Endodermal cell (in vitro differentiated cells): Measurements from ENCODE around the gene SRRM4. TPM values are rescaled to one million over a fixed set of nuclear protein-coding genes. Genes with fewer than 3 reads are reported as not detected.
A peak's percentile ranks its signal among the peaks of the same experiment; 100 is the strongest.

ENCODE experiments used
- DNase-seq: peaks from one replicate; pipeline ENCODE4 v3.0.0-alpha.2; 2017
- H3K27ac ChIP-seq: 2 replicates; pipeline ENCODE4 v1.5.1; 2013; ENCODE audit warnings: mild to moderate bottlenecking, low read depth, low read length, moderate library complexity
- H3K27me3 ChIP-seq: 2 replicates; pipeline ENCODE4 v1.6.1; 2013; ENCODE audit warnings: mild to moderate bottlenecking, low read length, moderate library complexity; ENCODE audit not compliant: insufficient read depth, control insufficient read depth, poor library complexity, severe bottlenecking
- H3K36me3 ChIP-seq: 2 replicates; pipeline ENCODE4 v1.7.0; 2013; ENCODE audit warnings: mild to moderate bottlenecking, low read length, moderate library complexity; ENCODE audit not compliant: control insufficient read depth, insufficient read depth
- H3K4me1 ChIP-seq: one replicate; pipeline ENCODE4 v1.7.0; 2013; ENCODE audit warnings: low read length; ENCODE audit not compliant: control insufficient read depth, insufficient read depth
- H3K4me3 ChIP-seq: 2 replicates; pipeline ENCODE4 v1.5.1; 2013; ENCODE audit warnings: mild to moderate bottlenecking, low read length, moderate library complexity
- H3K9ac ChIP-seq: 2 replicates; pipeline ENCODE4 v1.6.1; 2013; ENCODE audit warnings: mild to moderate bottlenecking, low read length, moderate library complexity; ENCODE audit not compliant: poor library complexity, severe bottlenecking; ENCODE audit errors: extremely low read depth
- H3K9me3 ChIP-seq: 2 replicates; pipeline ENCODE4 v1.6.1; 2013; ENCODE audit warnings: mild to moderate bottlenecking, low read length, moderate library complexity; ENCODE audit not compliant: control insufficient read depth
- H3K27ac Mint-ChIP-seq: 2 replicates; pipeline ENCODE4 v1.8.0; 2020; ENCODE audit warnings: mixed read lengths
- H3K27me3 Mint-ChIP-seq: 2 replicates; pipeline ENCODE4 v1.8.0; 2021; ENCODE audit warnings: mild to moderate bottlenecking, mixed read lengths; ENCODE audit not compliant: insufficient read depth
- H3K36me3 Mint-ChIP-seq: 2 replicates; pipeline ENCODE4 v1.8.0; 2020; ENCODE audit warnings: low read depth, mixed read lengths
- H3K4me1 Mint-ChIP-seq: 2 replicates; pipeline ENCODE4 v1.8.0; 2020; ENCODE audit warnings: mixed read lengths
- H3K4me3 Mint-ChIP-seq: 2 replicates; pipeline ENCODE4 v1.8.0; 2020; ENCODE audit warnings: mild to moderate bottlenecking, moderate library complexity, mixed read lengths
- H3K9me3 Mint-ChIP-seq: 2 replicates; pipeline ENCODE4 v1.8.0; 2020; ENCODE audit warnings: mild to moderate bottlenecking, mixed read lengths
- CTCF ChIP-seq: fragments of 200-600 bp; sonication (generic); conservative IDR thresholded peaks from 2 replicates; pipeline ENCODE4 v1.5.0; 2021; ENCODE audit warnings: antibody characterized with exemption, mild to moderate bottlenecking
- WGBS, 2 experiments: methylation state at CpG; one replicate each; pipeline versions ENCODE4 v1.1.5 to v1.1.7; 2013; ENCODE audit warnings: missing lambda C conversion rate in 2 of 2, mixed read lengths in 1 of 2; ENCODE audit not compliant: insufficient coverage in 1 of 2, insufficient read length in 1 of 2; 5-methylcytosine and 5-hydroxymethylcytosine counted together
- total RNA-seq, 2 donors: library from RNA; stranded (reverse); fragmentation: NEBNext Ultra II Directional in 1 of 2; extraction: Animal tissue kit (Norgen Biotek cat#: 25700) in 1 of 2; gene quantifications; 2 replicates in 1 of 2; 3 replicates in 1 of 2; pipeline ENCODE4 v1.2.1, GENCODE V29; 2021

SRRM4 gene
- total RNA-seq, 2 donors from 2014 or later = 0.44 to 0.71 TPM

GRCh38 chr12:119171691-119172425, 190.5 kb downstream of the SRRM4 start:
- peaks cover 46% of the 10 kb centered on the region for H3K27me3 Mint-ChIP-seq
- Histone ChIP-seq H3K4me3 (peak overlapping the region; percentile 39), H3K27me3 (peaks cover under 1% of the 10 kb centered on the region), H3K4me1 (peaks cover 17% of the 10 kb centered on the region), H3K9me3 (no peaks in the 10 kb centered on the region), H3K27ac (no peak overlapping the region), H3K9ac (no peak overlapping the region), H3K36me3 (no peaks in the 10 kb centered on the region)
- H3K9me3 Mint-ChIP-seq = no peaks in the 10 kb centered on the region
- no peak overlapping the region for H3K27ac Mint-ChIP-seq
- H3K36me3 Mint-ChIP-seq = no peaks in the 10 kb centered on the region
- peaks cover 25% of the 10 kb centered on the region for H3K4me1 Mint-ChIP-seq
- no peak for DNase-seq
- TF ChIP-seq CTCF = no peak
- WGBS, 2 experiments = 81 to 87% methylated on average over 14 to 15 of the region's 15 CpGs
- no peak overlapping the region for H3K4me3 Mint-ChIP-seq

GRCh38 chr12:119175081-119175480, 193.7 kb downstream of the SRRM4 start:
- Mint-ChIP-seq H3K4me3 (no peak overlapping the region), H3K27ac (peak overlapping the region; percentile 48), H3K4me1 (peaks cover 30% of the 10 kb centered on the region), H3K27me3 (peaks cover 42% of the 10 kb centered on the region), H3K36me3 (no peaks in the 10 kb centered on the region), H3K9me3 (no peaks in the 10 kb centered on the region)
- TF ChIP-seq CTCF = no peak
- 75 to 79% methylated on average over 4 to 5 of the region's 5 CpGs for WGBS, 2 experiments
- Histone ChIP-seq H3K4me3 (no peak overlapping the region), H3K36me3 (no peaks in the 10 kb centered on the region), H3K27me3 (peaks cover 8% of the 10 kb centered on the region), H3K9ac (no peak overlapping the region), H3K27ac (no peak overlapping the region), H3K9me3 (no peaks in the 10 kb centered on the region), H3K4me1 (peaks cover 27% of the 10 kb centered on the region)
- no peak for DNase-seq

GRCh38 chr12:119176267-119177055, 195.1 kb downstream of the SRRM4 start:
- Mint-ChIP-seq H3K36me3 (no peaks in the 10 kb centered on the region), H3K27ac (peak overlapping the region; percentile 88), H3K27me3 (peaks cover 40% of the 10 kb centered on the region), H3K4me3 (no peak overlapping the region), H3K9me3 (no peaks in the 10 kb centered on the region), H3K4me1 (peaks cover 39% of the 10 kb centered on the region)
- peak; percentile 82 for DNase-seq
- H3K4me1 ChIP-seq = peaks cover 30% of the 10 kb centered on the region
- 80 to 81% methylated on average over 16 to 21 of the region's 21 CpGs for WGBS, 2 experiments
- H3K36me3 ChIP-seq = no peaks in the 10 kb centered on the region
- peaks cover 8% of the 10 kb centered on the region for H3K27me3 ChIP-seq
- H3K4me3 ChIP-seq = no peak overlapping the region
- no peak overlapping the region for H3K9ac ChIP-seq
- H3K27ac ChIP-seq = no peak overlapping the region
- H3K9me3 ChIP-seq = no peaks in the 10 kb centered on the region
- TF ChIP-seq CTCF = no peak
